GM21447 (cell line): Measurements from ENCODE around the gene IL17RE.

ENCODE experiments used
- ATAC-seq: cut with Tn5 transposase; IDR thresholded peaks from one replicate; pipeline ENCODE4 v1.9.1; 2021; ENCODE audit not compliant: unreplicated experiment

IL17RE gene

DNA sequence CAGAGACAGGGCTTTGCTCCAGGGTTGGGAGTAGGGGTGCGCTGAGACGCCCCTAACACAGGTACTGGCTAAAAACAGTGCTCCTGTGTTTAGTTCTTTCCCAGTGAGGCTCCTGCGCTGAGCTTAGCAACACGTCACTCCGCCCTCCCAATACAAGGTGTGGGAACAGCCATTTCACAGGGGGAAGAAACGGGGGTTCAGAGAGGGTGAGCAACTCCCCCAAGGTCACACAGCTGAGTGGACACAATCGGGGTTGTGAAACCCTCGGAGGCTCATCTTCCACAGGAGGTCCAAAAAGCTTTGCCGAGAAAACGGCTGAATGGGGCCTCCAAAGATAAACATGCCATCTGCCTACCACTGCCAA, 48.9 kb downstream of the IL17RE start:
- peak; percentile 24 for ATAC-seq

DNA sequence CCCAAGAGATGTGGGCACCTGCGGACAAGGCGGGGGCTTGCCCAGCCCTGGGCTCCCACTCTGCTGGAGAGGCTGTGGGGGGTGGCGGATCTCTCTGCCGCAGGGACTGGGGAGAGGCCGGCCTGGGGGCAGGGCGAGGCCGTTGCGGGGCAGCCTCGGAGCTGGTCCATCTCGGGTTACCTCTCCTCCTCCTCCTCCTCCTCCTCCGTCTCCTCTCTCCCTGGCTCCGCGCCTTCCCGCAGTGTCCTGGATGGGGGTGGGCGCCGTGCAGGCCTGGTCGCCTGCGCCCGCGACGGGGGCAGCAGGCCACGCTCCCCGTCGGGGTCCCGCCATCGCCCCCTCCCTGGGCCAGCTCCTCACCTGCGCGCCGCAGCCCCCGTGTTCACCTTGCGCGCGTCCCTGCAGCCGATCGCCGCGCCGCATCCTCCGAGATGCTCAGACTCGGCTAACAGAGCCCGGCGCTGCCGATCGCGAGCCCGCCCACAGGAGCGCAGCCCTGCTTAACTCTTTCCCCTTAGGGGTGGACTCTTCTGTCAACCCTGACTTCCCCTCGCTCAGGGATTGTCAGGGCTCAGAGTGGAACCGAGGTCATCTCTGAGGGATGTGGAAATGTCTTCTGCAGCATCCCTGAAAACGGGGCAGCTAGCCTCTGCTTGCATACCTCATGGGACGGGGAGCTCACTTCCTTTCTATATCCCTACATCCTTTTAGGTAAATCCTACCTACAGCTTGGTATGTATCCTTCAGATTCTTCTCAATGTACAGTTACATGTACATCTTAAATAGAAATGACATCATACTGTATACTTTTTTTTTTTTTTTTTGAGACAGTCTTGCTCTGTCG, 49.5 kb downstream of the IL17RE start, which contains the start of gene PRRT3:
Gene PRRT3 (minus strand): TSS at position 447 of the 844 bp plus-strand sequence. CDS start 2,293 bp downstream, outside the sequence.
- peak; percentile 69 for ATAC-seq

DNA sequence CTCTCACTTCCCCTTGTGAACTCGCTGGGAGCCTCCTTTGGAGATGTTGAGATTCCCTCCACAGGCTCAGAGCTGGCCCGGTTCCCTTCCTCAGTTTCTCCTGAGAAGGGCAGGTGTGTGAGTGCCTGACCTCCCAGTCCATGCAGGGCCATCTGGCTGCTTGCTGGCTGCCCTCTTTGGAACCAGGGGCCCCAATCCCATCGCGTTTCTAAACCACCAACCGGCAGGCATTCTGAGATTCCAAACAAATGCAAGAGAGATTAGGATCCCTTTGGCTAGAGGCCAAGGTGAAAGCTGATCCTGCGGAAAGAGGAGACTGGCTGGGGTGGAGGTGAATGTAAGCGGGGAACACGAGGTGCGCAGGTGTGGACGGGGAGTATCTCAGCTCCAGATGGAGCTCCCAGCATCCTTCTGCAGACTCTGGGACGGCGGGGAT, 52.4 kb downstream of the IL17RE start:
- ATAC-seq, result no peak

DNA sequence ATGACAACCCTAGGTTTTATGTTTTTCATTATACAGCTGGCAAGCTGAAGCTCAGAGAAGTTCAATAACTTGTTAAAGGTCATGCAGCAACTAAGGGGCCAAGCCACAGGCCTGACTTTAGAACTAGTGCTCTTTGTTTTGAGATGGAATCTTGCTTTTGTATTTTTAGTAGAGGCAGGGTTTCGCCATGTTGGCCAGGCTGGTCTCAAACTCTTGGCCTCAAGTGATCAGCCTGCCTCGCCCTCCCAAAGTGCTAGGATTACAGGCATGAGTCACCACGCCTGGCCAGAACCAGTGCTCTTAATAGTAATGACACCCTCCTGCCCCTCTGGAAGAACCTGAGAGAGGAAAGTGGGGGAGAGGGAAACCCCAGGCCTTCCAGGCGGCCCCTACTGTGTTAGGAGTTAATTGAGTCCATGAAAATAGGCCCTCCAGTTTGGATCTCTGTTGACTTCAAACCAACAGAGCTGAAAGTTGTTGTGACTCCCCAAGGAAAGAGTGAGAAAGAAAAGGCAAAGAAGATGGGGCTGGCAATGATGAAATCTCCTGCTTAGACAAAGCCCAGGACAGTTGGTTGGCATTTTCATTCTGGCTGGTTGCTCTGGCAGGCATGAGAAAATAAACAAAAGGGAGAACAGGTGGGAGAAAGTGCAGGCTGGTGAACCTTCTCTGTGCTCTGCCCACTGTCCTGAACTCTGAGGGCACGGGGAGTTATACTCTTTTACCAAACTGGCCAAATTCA, 53.1 kb downstream of the IL17RE start:
- ATAC-seq, result no peak

DNA sequence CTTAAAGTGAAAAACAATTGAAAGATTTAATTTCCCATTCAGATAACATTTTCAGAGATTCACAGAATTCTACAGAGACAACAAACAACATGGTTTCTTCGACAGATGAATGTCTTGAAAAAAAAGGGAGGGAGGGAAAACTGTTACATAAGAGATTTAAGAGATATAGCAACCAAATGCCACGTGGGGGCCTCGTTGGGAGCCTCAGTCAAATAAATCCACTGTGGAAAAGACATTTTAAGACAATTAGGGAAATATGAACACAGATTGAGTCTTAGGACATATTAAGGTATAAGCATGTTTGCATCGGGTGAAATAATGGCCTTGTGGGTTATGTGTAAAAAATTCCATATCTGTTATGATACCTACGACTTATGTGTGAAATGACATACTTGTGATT, 54.6 kb downstream of the IL17RE start:
- no peak for ATAC-seq

GRCh38 chr3:9965200-9965875, 62.7 kb downstream of the IL17RE start:
- ATAC-seq, result no peak
